ENCODE measurements around the gene NDNF.
A peak's percentile ranks its signal among the peaks of the same experiment; 100 is the strongest.

NDNF gene

GRCh38 chr4:121071640-121072223 is 603 bp downstream of the NDNF start:
- intact Hi-C loops (cut with DNase I): no loop called here

DNA sequence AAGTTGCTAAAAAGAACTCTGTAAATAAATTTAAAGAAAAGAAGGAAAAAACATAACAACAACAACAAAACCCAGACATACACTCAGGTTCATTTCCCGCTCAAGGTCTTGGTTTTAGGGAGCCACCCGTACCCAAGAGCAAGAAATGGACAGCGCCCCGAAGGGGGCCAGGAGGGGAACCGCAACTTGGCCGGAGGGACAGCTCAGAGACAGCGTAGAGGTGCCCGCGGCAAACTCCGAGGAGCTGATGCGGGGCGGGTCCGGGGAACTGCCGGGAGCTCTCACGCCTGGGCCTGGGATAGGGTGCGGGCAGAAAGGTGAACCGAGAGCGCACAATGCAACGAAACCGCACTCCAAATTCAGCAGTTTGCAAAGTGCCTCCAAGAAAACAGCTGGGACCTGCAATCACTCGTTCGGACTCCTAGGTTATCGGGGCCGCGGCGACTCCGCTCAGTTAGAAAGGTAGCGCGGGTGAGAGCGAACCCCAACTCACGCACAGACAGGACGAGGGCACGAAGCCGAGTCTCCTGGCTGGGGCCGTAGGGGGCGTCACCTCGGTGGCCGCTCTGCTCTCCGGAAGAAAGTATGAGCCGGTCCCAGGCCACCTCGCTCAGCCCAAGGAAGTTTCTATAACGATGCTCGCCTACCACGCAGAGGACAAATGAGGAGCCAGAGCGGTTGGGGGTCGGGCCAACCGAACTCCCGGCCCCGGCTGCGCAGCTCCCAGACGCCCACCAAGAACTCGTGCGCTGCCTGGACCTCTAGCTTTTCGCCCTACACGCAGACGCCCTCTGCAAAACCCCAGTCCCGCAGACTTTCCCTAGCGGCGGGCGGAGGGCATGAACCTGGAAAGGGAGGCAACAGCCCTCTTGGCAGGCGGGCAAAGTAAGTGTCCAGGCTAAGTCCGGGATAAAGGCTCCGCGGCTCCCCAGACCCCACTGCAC is 1.4 kb downstream of the NDNF start:
- intact Hi-C loops (cut with DNase I): no loop called here
- DNase-seq: peak in 6 of 10 donors; percentile 8 to 82 (median 42)

More at GRCh38 chr4:121071640-121072223, 603 bp downstream of the NDNF start:
- peak in 1 of 10 donors; percentile 37 for DNase-seq

- intact Hi-C loops (cut with DNase I): no loop called here
- DNase-seq: no peak
These were observed 2.1 kb downstream of the NDNF start for GRCh38 chr4:121070274-121070673.

DNA sequence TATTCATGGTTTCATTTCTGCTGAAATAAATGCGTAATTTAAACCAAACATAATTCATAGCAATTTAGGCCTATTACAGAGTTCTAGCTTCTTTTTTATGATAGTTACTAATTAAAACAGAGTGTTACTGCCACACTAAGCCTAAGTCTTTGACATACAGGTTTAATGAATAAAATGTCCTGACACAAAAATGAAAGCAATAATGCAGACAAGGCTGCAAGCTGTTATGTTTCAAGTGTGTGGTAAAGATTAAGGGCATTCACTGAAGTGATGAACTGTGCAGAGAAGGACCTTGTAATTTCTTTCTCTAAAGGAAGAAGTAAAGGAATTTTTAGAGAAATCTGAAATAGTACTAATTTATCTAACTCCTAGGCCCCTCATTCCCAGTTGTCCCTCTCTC is 2.9 kb downstream of the NDNF start:
- intact Hi-C loops (cut with DNase I): no loop called here

DNA sequence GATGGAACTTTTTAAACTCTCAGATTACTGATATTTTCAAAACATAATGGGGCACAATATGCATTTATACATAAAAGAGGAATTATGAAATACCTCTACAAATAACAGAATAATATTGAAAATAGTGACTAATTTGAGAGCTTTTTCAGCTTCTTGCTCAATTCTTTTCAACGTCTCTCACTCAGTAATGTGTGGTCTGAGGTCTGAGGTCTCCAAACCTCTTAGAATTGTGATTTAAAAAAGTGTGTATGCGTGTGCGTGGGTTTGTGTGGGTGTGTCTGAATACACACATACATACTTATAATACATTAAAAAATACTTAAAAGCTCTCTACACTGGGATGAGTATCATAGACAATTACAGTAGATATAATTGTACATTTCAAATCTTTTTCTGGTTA is 7.9 kb downstream of the NDNF start:
- intact Hi-C loops (cut with DNase I): no loop called here
- no peak for DNase-seq

More for the DNA sequence above, 2.9 kb downstream of the NDNF start:
- DNase-seq: no peak

DNA sequence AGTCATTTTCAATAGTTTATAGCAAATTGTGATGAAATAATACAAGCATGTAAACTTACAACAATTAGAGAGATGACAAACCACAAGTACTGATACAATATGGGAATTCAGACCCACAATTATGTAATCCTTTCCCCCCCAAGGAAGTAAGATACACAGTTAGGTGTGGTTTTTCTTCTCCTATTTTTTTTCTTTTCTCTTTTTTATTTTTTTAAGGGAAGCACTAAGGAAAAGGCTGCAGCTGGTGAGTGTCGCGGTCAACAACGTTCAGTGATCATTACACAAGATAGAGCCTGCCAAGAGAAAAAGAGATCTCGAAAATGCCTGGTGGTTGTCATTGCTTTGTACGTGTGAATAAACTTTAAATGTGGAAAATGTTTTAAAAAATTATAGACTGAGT is 9.8 kb downstream of the NDNF start:
- intact Hi-C loops (cut with DNase I): no loop called here
- no peak for DNase-seq

DNA sequence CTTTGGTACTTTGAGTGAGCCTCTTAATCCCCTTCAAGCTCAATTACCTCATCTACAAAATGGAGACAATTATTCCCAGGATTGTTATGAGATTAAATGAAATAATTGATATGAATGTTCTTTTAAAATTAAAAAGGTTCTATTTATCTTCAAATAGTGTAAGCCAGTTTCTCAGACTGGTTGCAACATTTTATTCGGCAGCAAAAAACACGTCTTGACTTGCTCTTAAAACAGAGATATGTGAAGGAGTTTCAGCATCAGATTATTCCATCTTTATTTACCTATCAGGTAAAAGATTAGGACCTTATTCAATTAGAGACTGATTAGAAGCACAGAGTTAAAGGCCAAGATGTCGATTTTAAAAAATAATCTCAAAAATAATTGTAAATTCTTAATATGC is 10.5 kb downstream of the NDNF start:
- DNase-seq: no peak
- intact Hi-C loops (cut with DNase I): no loop called here

- intact Hi-C loops (cut with DNase I): no loop called here
- DNase-seq: no peak
These were observed 11.1 kb downstream of the NDNF start for GRCh38 chr4:121061215-121061614.

DNA sequence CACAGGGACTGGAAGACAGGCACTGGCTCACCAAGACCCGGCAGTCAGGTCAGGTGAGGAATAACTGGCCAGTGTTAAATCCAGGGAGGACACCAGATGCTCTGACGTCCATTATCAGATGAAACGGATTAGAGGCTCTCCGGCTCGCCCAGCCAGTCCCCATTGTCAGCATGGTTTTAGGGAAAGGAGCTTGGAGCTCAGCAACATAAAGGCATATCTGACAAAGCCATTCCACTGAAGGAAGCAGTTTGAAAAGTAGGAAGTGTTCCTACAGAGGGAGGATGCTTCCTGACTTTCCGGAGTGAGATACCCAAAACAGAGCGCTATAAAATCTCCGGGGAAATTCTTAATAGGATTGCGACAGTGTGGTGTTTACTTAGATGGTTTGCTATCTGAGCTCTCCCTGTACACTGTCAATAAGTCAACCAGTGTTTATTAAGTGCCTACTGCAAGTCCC is 14.8 kb downstream of the NDNF start:
- intact Hi-C loops (cut with DNase I): no loop called here
- no peak for DNase-seq

GRCh38 chr4:121056066-121056465 is 16.3 kb downstream of the NDNF start:
- intact Hi-C loops (cut with DNase I): no loop called here
- no peak for DNase-seq

GRCh38 chr4:121054373-121054772 is 18.0 kb downstream of the NDNF start:
- intact Hi-C loops (cut with DNase I): no loop called here
- no peak for DNase-seq

DNA sequence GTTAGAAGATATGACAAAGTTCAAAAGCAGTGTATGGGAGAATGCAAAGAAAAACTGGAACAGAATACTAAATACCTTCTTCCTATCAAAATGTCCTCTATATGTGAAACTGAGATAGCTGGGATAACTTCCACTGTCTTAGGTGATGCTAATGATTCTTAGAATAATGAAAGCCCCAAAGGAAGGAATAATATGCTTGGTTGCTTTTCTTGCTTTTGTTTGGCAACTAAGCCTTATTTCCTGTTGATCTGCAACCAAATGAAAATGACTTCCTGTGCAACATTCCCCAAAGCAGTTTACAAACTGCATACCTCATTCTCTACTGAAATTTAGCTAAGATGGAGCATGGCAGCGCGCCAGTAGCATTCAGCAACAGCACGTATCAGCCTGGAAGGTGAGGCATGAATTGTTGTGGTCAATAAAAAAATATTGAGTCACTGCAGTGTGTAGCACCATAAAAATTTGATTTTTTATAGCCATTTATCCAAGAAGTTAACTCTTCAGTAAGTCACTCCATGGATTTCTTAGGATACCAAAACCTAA is 18.7 kb downstream of the NDNF start:
- intact Hi-C loops (cut with DNase I): no loop called here
- DNase-seq: no peak

GRCh38 chr4:121050300-121050699 is 22.0 kb downstream of the NDNF start:
- intact Hi-C loops (cut with DNase I): no loop called here
- no peak for DNase-seq

- intact Hi-C loops (cut with DNase I): no loop called here
- DNase-seq: no peak
These were observed 23.2 kb downstream of the NDNF start for GRCh38 chr4:121049072-121049599.

DNA sequence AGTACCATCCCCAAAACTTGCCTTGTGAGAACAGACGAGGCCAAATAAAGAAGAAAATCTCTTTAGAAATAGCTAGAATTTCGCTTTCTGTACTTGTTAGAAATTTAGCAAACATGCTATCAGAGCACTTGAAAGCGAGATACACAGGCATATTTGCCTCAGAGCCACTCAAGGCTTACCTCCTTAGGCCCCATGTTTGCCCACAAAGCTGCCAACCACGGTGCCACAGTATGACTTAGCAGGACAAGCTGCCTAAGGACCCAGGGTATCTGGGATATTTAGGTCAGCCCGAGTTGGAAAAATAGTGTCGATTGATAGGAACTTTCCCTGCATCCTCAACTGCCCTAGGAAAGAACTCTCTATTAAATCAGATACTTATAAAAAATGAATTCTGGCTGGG is 24.2 kb downstream of the NDNF start:
- intact Hi-C loops (cut with DNase I): no loop called here
- DNase-seq: no peak

GRCh38 chr4:121041307-121042090 is 30.8 kb downstream of the NDNF start:
- DNase-seq: no peak
- intact Hi-C loops (cut with DNase I): no loop called here

DNA sequence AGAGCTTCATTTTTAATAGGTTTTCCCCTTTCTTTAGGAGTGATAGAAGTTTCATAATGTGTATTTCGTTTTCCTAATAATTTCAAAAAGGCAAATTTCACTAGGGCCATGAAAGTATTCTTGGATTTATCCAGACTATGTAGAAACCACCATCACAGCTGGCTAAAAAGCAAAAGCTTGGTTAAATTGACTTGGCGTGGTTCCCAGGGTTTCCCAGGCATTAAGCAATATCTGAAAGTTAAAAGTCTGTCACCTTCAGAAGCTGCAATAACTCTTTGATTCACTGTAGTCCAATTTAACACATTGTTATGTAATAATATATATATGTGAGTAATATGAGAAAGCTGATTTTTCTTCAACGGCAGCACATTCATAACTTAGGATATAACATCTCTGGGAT is 38.3 kb downstream of the NDNF start:
- no peak for DNase-seq
- intact Hi-C loops (cut with DNase I): no loop called here

DNA sequence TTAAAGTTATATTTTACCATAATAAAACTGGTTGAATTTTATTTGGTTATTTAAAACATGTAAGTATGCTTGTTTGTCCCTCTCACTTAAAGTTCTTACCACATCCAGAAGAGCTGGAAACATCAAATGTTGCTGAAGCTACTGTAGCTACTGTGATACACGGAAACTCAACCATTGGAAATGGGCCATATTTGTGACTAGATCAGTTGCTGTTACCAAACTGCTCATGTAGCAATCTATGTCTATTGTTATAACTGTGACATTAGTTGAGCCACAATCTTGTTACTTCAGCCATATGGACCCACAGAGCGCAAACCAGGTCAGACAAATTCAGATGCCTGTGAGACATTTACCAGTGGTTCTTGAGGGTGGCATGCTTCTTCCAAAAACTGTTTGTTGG is 41.6 kb downstream of the NDNF start:
- intact Hi-C loops (cut with DNase I): no loop called here
- DNase-seq: no peak

GRCh38 chr4:121030131-121030530 is 42.2 kb downstream of the NDNF start:
- no peak for DNase-seq
- intact Hi-C loops (cut with DNase I): no loop called here

DNA sequence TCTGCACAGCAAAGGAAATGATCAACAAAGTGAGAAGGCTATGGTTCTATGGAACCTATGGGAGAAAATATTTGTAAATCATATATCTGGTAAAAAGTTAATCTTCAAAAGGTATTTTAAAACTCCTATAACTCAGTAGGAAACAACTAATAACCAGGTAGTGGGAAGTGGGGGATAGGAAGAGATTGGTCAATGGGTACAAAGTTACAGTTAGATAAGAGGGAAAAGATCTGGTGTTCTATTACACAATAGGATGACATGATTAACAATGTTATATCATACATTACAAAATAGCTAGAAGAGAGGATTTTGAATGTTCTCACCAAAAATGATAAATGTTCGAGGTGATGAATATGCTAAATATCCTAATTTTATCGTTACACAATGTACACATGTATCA is 46.3 kb downstream of the NDNF start:
- DNase-seq: no peak
- intact Hi-C loops (cut with DNase I): no loop called here

- intact Hi-C loops (cut with DNase I): no loop called here
- DNase-seq: no peak
These were observed 46.8 kb downstream of the NDNF start for GRCh38 chr4:121025540-121025939.

All from posterior cingulate gyrus (tissue), 11 donors.